HL-60/S4 (cell line): Measurements from ENCODE around the gene STARD6.
"Not testable (repeated sequence)": the region's sequence is repeated elsewhere in the genome, so short reads cannot be mapped to it uniquely, and the experiment has no call there.

Source experiments
- in situ Hi-C: fragments of 300-500 bp; cut with MboI; formaldehyde crosslinking; loops from 2 replicates; pipeline ENCODE4 v1.14.3; 2022; ENCODE audit warnings: low sequenced_read_pairs

Gene STARD6

GRCh38 chr18:54357660-54358494 is at the start of gene STARD6, which contains the start of gene C18orf54:
STARD6 (minus strand) TSS chr18:54357858; CDS start chr18:54354573, 3,285 bp downstream.
C18orf54 (plus strand) TSS chr18:54357906; CDS start chr18:54360573, 2,667 bp downstream.
- in situ Hi-C loops, result no loop called here

- in situ Hi-C loops, result no loop called here
These were observed 47.6 kb upstream of the STARD6 start for GRCh38 chr18:54405290-54405689.

GRCh38 chr18:54396760-54397159 is 39.1 kb upstream of the STARD6 start:
- in situ Hi-C loops, result no loop called here

GRCh38 chr18:54393648-54394294 is 36.1 kb upstream of the STARD6 start:
- in situ Hi-C loops, result no loop called here

- in situ Hi-C loops, result no loop called here
These were observed 34.9 kb upstream of the STARD6 start for GRCh38 chr18:54392543-54393023.

DNA sequence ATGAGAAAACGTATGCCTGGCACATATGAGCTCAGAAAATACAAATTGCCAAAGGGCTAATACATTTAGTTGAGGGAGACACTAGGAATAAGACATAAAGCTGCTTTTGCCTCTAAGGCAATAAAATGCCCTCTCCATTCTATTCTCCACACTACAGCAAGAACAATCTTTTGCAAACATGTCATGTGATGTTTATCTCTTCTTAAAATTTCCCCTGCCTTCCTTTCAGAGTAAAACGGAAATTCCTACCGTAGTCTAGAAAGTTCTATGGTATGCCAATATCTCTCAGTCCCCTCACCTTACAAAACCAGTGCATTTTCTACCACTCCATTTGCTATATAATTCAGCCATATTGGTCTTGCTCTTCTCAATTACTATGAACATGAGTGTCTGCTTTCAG is 33.2 kb upstream of the STARD6 start:
- in situ Hi-C loops, result no loop called here

- in situ Hi-C loops, result no loop called here
These were observed 31.5 kb upstream of the STARD6 start for GRCh38 chr18:54389143-54389505.

DNA sequence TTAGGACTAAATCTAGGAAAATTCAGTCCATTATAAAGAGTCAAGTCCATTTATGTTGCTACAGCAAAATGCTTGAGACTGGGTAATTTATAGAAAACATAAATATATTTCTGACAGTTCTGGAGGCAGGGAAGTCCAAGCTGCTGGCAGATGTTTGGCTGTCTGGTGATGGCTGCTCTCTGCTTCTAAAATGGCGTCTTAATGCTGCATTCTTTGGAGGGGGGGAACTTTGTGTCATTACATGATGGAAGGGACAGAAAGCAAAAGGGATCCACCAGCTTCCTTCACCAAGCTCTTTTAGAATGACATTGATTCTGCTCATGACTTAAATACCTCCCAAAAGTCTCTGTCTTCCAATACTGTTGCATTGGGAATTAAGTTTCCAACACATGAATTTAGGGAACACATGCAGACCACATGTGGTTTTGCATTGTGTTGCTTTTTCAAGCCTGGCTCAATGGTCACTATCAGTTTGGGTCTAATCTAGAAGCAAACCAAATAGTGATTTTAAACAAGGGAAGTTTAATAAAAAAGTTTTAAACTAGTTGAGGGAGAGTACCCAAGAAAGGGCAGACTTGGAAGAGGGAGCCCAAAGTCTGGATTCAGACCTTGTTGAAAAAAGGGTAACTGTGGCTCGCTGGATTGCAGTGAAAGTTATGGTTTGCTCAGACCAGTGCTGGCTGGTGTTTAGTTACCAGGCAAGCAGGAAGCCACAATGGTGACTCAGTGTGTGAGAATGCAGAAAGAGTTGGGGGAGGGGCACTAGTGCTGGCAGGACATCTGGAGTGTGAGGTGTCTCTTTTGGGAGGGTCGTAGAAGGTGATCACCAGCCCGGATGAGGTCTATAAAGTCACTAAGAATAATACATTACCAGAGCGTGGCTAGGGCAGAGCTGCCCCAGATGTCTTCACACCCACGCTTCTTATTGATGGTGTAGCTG is 30.8 kb upstream of the STARD6 start:
- in situ Hi-C loops, result no loop called here

GRCh38 chr18:54387631-54388030 is 30.0 kb upstream of the STARD6 start:
- in situ Hi-C loops, result no loop called here

DNA sequence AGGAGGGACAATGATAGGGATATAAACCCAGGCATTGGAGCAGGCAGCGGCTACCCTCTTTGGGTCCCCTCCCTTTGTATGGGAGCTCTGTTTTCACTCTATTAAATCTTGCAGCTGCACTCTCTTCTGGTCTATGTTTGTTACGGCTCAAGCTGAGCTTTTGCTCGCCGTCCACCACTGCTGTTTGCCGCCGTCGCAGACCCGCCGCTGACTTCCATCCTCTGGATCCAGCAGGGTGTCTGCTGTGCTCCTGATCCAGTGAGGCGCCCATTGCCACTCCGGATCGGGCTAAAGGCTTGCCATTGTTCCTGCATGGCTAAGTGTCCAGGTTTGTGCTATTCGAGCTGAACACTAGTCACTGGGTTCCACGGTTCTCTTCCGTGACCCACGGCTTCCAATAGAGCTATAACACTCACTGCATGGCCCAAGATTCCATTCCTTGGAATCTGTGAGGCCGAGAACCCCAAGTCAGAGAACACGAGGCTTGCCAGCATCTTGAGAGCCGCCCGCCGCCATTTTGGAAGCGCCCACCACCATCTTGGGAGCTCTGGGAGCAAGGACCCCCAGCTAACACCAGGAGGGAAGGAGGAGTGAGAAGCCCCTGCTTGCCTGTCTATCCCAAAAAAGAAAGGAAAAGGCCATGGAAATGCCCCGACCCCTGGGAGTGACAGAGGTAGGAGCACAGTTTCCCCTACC is 29.3 kb upstream of the STARD6 start:
- in situ Hi-C loops, result not testable (repeated sequence)

GRCh38 chr18:54386043-54386442 is 28.4 kb upstream of the STARD6 start:
- in situ Hi-C loops, result no loop called here

DNA sequence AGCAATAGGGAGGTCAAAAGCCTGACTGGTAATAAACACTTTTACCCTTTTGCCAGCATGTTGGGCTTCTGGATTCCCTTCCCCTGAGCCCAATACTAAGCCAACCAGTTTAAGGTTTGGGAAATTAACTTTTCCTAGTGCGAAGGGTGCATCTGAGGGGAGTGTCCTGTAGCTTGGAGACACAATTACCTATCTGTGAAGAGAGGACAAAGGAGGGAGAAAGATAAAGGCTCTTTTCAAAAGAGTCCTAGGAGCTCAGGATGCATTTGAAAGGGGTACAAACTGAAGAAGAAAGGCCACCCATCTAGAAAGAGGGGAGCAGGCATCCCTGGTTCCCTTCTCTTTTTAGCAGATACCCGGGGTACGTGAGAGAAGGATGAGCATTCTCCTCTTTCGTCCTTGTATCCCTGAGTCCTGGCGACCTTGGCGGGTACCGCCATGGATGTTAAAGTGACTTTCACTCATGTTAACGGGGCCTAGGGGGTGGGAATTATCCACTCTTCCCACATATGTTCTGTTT is 25.1 kb upstream of the STARD6 start:
- in situ Hi-C loops, result no loop called here

GRCh38 chr18:54382076-54382475 is 24.4 kb upstream of the STARD6 start:
- in situ Hi-C loops, result no loop called here

GRCh38 chr18:54381640-54382039 is 24.0 kb upstream of the STARD6 start:
- in situ Hi-C loops, result no loop called here

DNA sequence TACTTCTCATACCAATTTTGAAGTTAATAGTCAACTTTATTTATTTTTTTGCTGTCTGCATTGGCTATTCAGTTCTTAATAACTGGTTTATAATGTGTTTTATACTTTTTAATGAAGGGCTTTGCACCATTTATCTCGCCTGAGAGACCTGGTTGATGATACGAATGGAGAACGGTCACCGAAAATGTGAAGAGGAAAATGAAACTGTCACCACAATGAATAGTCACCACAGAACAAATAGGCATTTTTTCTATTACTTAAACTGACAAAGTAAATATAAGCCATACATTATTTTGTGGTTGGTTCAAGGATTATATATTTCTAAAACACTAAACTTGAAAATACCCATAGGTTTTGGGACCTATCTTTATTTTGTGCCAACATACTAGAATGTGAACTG is 20.4 kb upstream of the STARD6 start:
- in situ Hi-C loops, result no loop called here

GRCh38 chr18:54360406-54360805 is 2.7 kb upstream of the STARD6 start:
- in situ Hi-C loops, result no loop called here

DNA sequence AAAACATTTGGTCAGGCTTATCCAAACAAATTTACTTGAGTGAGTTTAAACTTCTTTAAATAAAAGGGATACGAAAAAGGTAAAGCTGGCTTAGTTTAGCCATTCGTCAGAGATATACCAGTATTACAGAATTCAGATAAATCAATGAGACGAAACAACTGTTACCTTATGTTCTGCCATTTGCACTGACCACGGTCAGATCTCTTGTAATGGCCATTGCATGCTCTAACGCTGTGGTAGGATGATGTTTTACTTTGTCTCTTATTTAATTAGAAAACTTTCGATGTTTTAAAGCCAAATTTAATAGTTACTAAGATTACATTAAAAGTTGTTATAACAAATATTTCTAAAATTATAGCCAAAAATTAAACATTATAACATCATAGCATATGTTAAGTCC is 1.6 kb upstream of the STARD6 start:
- in situ Hi-C loops, result no loop called here

DNA sequence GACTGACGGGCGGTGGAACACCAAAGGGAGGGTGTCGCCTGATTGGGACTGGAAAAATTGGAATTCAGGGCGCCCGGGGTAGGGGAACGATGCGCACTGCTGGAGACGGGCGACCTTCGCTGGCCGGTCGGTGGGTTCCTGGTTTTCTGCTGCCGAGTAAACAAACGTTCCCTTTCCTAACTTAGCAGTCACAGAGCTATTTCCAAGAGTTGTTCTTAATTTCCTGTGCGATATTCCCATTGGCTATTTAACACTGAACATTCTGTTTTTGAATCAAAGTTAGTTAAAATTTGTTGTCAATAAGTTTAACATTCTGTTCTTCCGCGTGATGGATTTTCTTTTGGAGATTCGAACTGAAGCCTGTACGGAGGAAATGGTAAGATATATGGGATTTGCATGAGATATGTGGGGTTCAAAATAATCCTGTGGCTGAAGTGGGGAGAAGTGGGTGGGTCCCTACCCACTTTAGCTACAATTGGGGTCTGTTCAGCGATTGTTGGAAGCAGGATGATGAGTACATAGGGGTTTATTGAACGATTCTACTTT is 910 bp upstream of the STARD6 start:
- in situ Hi-C loops, result no loop called here

DNA sequence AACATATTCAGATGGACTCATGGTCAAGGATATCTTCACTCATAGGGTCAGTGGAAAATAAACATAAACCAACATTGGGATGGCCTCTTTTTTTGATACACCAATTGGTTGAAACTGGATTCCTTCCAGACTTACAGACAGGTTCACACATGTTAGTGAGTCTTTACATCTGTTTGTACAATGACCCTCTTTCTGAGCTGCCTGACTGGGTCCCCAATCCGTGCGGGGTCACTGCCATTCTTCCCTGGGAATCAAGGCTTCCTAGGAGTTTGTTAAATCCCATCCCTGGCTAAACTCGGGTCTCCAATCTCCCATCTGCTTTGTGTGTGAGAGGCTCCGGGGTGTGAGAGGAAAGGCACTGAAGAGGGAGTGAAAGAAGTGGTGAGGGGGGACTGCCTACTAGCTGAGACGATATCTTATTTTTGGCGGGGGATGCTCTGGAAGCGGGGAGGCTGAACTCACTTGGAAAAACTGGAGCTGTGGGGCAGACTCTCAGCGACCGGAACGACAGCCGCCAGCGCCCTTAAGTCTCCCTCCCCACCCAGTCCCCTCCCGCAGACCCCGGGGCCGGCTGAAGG is 487 bp downstream of the STARD6 start:
- in situ Hi-C loops, result no loop called here

DNA sequence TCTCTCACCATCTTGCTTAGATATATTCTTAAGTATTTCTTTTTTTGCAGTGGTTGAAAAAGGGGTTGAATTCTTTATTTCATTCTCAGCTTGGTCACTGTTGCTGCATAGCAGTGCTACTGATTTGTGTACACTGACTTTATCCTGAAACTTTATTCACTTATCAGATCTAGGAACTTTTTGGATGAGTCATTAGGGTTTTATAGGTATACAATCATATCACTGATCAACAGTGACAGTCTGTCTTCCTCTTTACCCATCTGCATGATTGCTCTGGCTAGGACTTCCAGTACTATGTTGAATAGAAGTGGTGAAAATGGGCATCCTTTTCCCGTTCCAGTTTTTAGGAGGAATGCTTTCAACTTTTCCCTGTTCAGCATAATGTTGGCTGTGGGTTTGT is 6.5 kb downstream of the STARD6 start:
- in situ Hi-C loops, result no loop called here
